Keratinocyte (primary cell): ENCODE results near the gene C1orf167. TPM values are rescaled to one million over a fixed set of nuclear protein-coding genes. Genes with fewer than 3 reads are reported as not detected.

Source experiments
- DNase-seq: peaks from one replicate; pipeline ENCODE4 v3.0.0-alpha.2; 2011; ENCODE audit warnings: low read depth, missing footprints, low spot score
- FAIRE-seq: peaks from 2 replicates; lab custom pipeline; 2011; peaks lifted over from hg19 to GRCh38; lab: Jason Lieb, UNC
- H2AFZ ChIP-seq: 2 replicates; pipeline ENCODE4 v1.6.0; 2012; ENCODE audit warnings: low read length, control low read depth, inconsistent platforms; ENCODE audit not compliant: control insufficient read depth
- H3K27ac ChIP-seq: 2 replicates; pipeline ENCODE4 v1.5.1; 2011; ENCODE audit warnings: low read length; ENCODE audit not compliant: control insufficient read depth, insufficient read depth
- H3K27me3 ChIP-seq: 3 replicates; pipeline ENCODE4 v1.6.0; 2011; ENCODE audit warnings: low read length; ENCODE audit not compliant: control insufficient read depth, insufficient read depth; ENCODE audit errors: extremely low read depth
- H3K36me3 ChIP-seq, 2 experiments: 2 replicates in 1 of 2; 3 replicates in 1 of 2; pipeline ENCODE4 v1.5.1; 2011; ENCODE audit warnings: low read length in 2 of 2, mild to moderate bottlenecking in 1 of 2; ENCODE audit not compliant: control insufficient read depth in 2 of 2, insufficient read depth in 2 of 2; ENCODE audit errors: extremely low read depth in 1 of 2
- H3K4me1 ChIP-seq: 3 replicates; pipeline ENCODE4 v1.5.1; 2011; ENCODE audit warnings: low read length; ENCODE audit not compliant: control insufficient read depth, insufficient read depth; ENCODE audit errors: extremely low read depth
- H3K4me2 ChIP-seq: 3 replicates; pipeline ENCODE4 v1.6.0; 2011; ENCODE audit warnings: low read depth, low read length; ENCODE audit not compliant: control insufficient read depth, insufficient read depth; ENCODE audit errors: extremely low read depth
- H3K4me3 ChIP-seq, 3 experiments: fragments of 200-600 bp in 1 of 3; sonication (generic) in 1 of 3; 2 replicates in 2 of 3; 3 replicates in 1 of 3; pipeline ENCODE4 v1.5.1; 2011 to 2016; ENCODE audit warnings: low read length in 3 of 3, mild to moderate bottlenecking in 3 of 3, control low read depth in 2 of 3, inconsistent platforms in 1 of 3, low read depth in 1 of 3, mixed read lengths in 1 of 3, mixed run types in 1 of 3, moderate library complexity in 1 of 3; ENCODE audit not compliant: control insufficient read depth in 2 of 3, insufficient read depth in 2 of 3; ENCODE audit errors: extremely low read depth in 1 of 3
- H3K79me2 ChIP-seq: 2 replicates; pipeline ENCODE4 v1.6.0; 2012; ENCODE audit warnings: low read length; ENCODE audit not compliant: control insufficient read depth, insufficient read depth
- H3K9ac ChIP-seq: 3 replicates; pipeline ENCODE4 v1.6.0; 2011; ENCODE audit warnings: low read length; ENCODE audit not compliant: control insufficient read depth, insufficient read depth; ENCODE audit errors: extremely low read depth
- H3K9me1 ChIP-seq: 3 replicates; pipeline ENCODE4 v1.6.0; 2011; ENCODE audit warnings: low read length; ENCODE audit not compliant: control insufficient read depth, insufficient read depth; ENCODE audit errors: extremely low read depth
- H3K9me3 ChIP-seq: 2 replicates; pipeline ENCODE4 v1.5.1; 2012; ENCODE audit warnings: low read depth, low read length; ENCODE audit not compliant: control insufficient read depth
- H4K20me1 ChIP-seq: 3 replicates; pipeline ENCODE4 v1.6.0; 2011; ENCODE audit warnings: low read length; ENCODE audit not compliant: control insufficient read depth, insufficient read depth; ENCODE audit errors: extremely low read depth
- EZH2 ChIP-seq: IDR thresholded peaks from one replicate; pipeline ENCODE4 v1.6.1; 2012; ENCODE audit warnings: inconsistent platforms, mild to moderate bottlenecking, low read length, moderate library complexity
- dilution Hi-C: fragments of 300-500 bp; cut with MboI; formaldehyde crosslinking; loops from one replicate; pipeline ENCODE4 v1.7.0; 2020; ENCODE audit warnings: low sequenced_read_pairs; ENCODE audit not compliant: extremely low pct_ligation_motif_present
- polyA plus RNA-seq, 5 experiments: library from polyadenylated mRNA; depleted of rRNA in 3 of 5; stranded (reverse) in 3 of 5; stranded (forward) in 1 of 5; unstranded in 1 of 5; fragments of >200 nt; gene quantifications; 1 replicate in 1 of 5; 2 replicates in 3 of 5; 3 replicates in 1 of 5; pipeline versions ENCODE4 v1.2.1 to v1.2.3, GENCODE V29; 2011 to 2012; ENCODE audit warnings: missing spikeins in 2 of 5, low read depth in 1 of 5, low replicate concordance in 1 of 5
- TF ChIP-seq, protein P1 (sequence below), 3 experiments: IDR thresholded peaks in 1 of 3; conservative IDR thresholded peaks in 1 of 3; optimal IDR thresholded peaks in 1 of 3; 2 replicates in 2 of 3; 3 replicates in 1 of 3; pipeline versions ENCODE3 to v1.5.1; 2011; ENCODE audit warnings: low read length in 3 of 3, mild to moderate bottlenecking in 3 of 3, moderate library complexity in 2 of 3, control low read depth in 1 of 3, inconsistent platforms in 1 of 3; ENCODE audit not compliant: insufficient read depth in 2 of 3; ENCODE audit errors: extremely low read depth in 1 of 3

The C1orf167 gene
- polyA plus RNA-seq, 1 donor (not counting 4 experiments of a cell fraction or from before 2014, with no cell fraction given): not detected

DNA sequence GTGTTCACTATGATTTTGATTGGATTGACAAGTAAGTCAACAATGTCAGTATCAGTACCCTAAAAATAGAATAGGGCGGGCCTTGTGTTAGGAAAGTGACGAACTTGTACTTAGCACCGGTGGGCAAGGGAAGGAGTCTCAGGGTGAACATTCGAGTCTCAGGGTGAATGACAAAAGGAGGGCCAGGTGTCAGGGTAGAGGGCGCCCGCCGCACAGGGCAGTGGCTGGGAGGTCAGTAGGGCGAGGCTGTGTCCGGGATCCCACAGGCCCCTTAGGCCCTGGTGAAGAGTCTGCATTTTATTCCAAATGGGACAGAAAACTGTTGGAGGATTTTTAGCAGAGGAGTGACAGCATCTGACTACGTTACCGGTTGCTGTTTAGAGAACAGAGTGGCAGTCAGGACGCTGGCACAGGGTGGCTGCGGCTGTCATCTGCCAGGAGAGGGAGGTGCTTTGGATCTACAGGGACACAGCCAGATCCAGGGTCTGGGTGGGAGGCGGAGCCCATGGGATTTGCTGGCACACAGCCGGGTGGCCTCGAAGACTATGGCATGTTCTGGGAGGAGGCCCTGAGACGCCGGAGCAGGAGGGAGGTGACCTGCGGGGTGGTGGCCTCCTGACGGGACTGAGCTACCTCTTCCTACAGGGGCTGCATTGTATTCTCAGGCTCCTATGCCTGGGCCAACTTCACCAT lies 15.1 kb upstream of the C1orf167 start:
- Histone ChIP-seq H3K4me3 (no peak overlapping the region), H4K20me1 (no peaks in the 10 kb centered on the region), H2AFZ (no peak overlapping the region), H3K4me1 (peaks cover 6% of the 10 kb centered on the region), H3K36me3 (peaks cover 13 to 49% of the 10 kb centered on the region in 2 experiments), H3K27me3 (no peaks in the 10 kb centered on the region), H3K9me1 (no peaks in the 10 kb centered on the region), H3K9me3 (no peaks in the 10 kb centered on the region), H3K27ac (no peak overlapping the region), H3K4me2 (no peak overlapping the region), H3K79me2 (peaks cover 1% of the 10 kb centered on the region), H3K9ac (no peak overlapping the region)
- DNase-seq (no peak), FAIRE-seq (no peak)
- TF ChIP-seq EZH2: no peak
- TF ChIP-seq, protein P1, sequence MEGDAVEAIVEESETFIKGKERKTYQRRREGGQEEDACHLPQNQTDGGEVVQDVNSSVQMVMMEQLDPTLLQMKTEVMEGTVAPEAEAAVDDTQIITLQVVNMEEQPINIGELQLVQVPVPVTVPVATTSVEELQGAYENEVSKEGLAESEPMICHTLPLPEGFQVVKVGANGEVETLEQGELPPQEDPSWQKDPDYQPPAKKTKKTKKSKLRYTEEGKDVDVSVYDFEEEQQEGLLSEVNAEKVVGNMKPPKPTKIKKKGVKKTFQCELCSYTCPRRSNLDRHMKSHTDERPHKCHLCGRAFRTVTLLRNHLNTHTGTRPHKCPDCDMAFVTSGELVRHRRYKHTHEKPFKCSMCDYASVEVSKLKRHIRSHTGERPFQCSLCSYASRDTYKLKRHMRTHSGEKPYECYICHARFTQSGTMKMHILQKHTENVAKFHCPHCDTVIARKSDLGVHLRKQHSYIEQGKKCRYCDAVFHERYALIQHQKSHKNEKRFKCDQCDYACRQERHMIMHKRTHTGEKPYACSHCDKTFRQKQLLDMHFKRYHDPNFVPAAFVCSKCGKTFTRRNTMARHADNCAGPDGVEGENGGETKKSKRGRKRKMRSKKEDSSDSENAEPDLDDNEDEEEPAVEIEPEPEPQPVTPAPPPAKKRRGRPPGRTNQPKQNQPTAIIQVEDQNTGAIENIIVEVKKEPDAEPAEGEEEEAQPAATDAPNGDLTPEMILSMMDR (optimal IDR thresholded peaks at IDR 0.05 in 1 of 3, IDR thresholded peaks at IDR 0.05 in 1 of 3, conservative IDR thresholded peaks at IDR 0.05 in 1 of 3; ENCODE audit: extremely low read depth in 1 of 3, insufficient read depth in 2 of 3, low read length in 3 of 3): no peak
- dilution Hi-C loops: no loop called here

DNA sequence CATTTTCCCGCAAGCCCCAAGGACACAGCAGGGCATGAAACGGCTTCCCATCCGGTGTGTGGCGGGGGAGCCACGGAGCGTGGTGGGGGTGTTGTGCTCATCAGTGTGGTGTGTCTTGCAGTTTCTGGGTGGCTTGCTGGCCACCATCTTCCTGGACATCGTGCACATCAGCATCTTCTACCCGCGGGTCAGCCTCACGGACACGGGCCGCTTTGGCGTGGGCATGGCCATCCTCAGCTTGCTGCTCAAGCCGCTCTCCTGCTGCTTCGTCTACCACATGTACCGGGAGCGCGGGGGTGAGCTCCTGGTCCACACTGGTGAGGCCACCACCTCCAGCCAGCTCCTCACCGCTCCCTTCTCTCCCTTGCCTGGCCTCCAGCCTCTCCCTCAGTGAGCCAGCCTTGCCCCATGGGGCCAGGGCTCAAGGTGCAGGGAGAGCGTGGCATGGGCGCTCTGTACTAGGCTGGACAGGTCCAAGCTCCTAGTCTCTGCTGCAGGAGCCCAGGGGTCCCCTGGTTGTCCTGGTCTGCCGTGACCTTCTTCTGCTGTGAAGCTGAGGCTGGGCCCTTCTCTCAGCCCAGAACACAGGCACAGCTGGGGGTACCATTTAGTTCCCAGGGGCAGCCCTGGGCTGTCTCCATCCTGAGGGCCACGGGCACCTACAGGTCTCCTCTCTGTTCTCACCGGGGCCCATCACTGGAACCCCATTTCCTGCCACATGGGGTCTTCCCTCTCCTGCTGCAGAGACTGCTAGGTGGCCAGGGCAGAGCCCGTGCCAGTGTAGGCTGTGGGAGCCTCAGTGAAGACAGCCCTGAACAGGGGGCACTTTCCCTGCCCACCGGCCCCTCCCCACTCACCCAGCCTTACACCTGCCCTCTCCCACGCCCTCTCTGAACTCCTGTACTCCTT lies 13.4 kb upstream of the C1orf167 start:
- FAIRE-seq (no peak), DNase-seq (no peak)
- dilution Hi-C loops: no loop called here
- no peak overlapping the region for H3K4me3 ChIP-seq
- peaks cover 6% of the 10 kb centered on the region for H3K4me1 ChIP-seq
- H3K27ac ChIP-seq: no peak overlapping the region
- no peaks in the 10 kb centered on the region for H3K9me1 ChIP-seq
- no peak overlapping the region for H2AFZ ChIP-seq
- H3K36me3 ChIP-seq: peaks cover 13 to 49% of the 10 kb centered on the region in 2 experiments
- no peaks in the 10 kb centered on the region for H3K9me3 ChIP-seq
- no peak overlapping the region for H3K4me2 ChIP-seq
- H3K9ac ChIP-seq: no peak overlapping the region
- TF ChIP-seq, protein P1 (optimal IDR thresholded peaks at IDR 0.05 in 1 of 3, IDR thresholded peaks at IDR 0.05 in 1 of 3, conservative IDR thresholded peaks at IDR 0.05 in 1 of 3; ENCODE audit: extremely low read depth in 1 of 3, insufficient read depth in 2 of 3, low read length in 3 of 3): no peak
- no peak for TF ChIP-seq EZH2
- H4K20me1 ChIP-seq: no peaks in the 10 kb centered on the region
- no peaks in the 10 kb centered on the region for H3K79me2 ChIP-seq
- H3K27me3 ChIP-seq: no peaks in the 10 kb centered on the region
